HEK293 (cell line): Measurements from ENCODE around the gene ADAMTS17.

Experiments
- INSM2 ChIP-seq: fragments of 450-650 bp; formaldehyde crosslinking; IDR thresholded peaks from 2 replicates; pipeline ENCODE4 v1.5.1; 2016; ENCODE audit warnings: missing biosample characterization, missing genetic modification characterization
- PATZ1 ChIP-seq: fragments of 450-650 bp; formaldehyde crosslinking; IDR thresholded peaks from 2 replicates; pipeline ENCODE4 v1.5.1; 2016; ENCODE audit warnings: missing biosample characterization, missing genetic modification characterization
- PRDM1 ChIP-seq: fragments of 450-650 bp; formaldehyde crosslinking; IDR thresholded peaks from 2 replicates; pipeline ENCODE4; 2016; ENCODE audit warnings: missing biosample characterization, missing genetic modification characterization
- YY1 ChIP-seq: fragments of 450-650 bp; formaldehyde crosslinking; IDR thresholded peaks from 2 replicates; pipeline ENCODE4 v1.5.1; 2018; ENCODE audit warnings: missing biosample characterization, missing genetic modification characterization
- ZFHX2 ChIP-seq: fragments of 450-650 bp; formaldehyde crosslinking; conservative IDR thresholded peaks from 2 replicates; pipeline ENCODE4 v1.5.1; 2016; ENCODE audit warnings: missing biosample characterization, missing genetic modification characterization
- ZNF239 ChIP-seq: fragments of 450-650 bp; formaldehyde crosslinking; IDR thresholded peaks from 2 replicates; pipeline ENCODE4 v1.5.1; 2016; ENCODE audit warnings: missing biosample characterization, missing genetic modification characterization
- ZNF274 ChIP-seq, 2 experiments: fragments of 200-500 bp in 1 of 2; fragments of 450-650 bp in 1 of 2; sonication (Bioruptor generic) in 1 of 2; formaldehyde crosslinking in 1 of 2; IDR thresholded peaks; 2 replicates each; pipeline versions ENCODE4 v1.5.1 to v1.6.1; 2014 to 2016; ENCODE audit warnings: borderline replicate concordance in 1 of 2, inconsistent platforms in 1 of 2, low read length in 1 of 2, missing biosample characterization in 1 of 2, missing genetic modification characterization in 1 of 2
- ZNF670 ChIP-seq: fragments of 450-650 bp; formaldehyde crosslinking; IDR thresholded peaks from 2 replicates; pipeline ENCODE4 v1.5.1; 2016; ENCODE audit warnings: missing biosample characterization, missing genetic modification characterization, low read depth

- no peak for TF ChIP-seq ZNF239
- TF ChIP-seq YY1 (tag by site-specific recombination): no peak
- no peak for TF ChIP-seq ZNF274 (IDR thresholded peaks at IDR 0.05; ENCODE audit: low read length)
- no peak for TF ChIP-seq ZNF274 (tag by site-specific recombination; IDR thresholded peaks at IDR 0.05; ENCODE audit: borderline replicate concordance)
- no peak for TF ChIP-seq PRDM1
- no peak for TF ChIP-seq ZFHX2
- TF ChIP-seq ZNF670 (tag by site-specific recombination): no peak
- no peak for TF ChIP-seq INSM2
- no peak for TF ChIP-seq PATZ1
Measured at GRCh38 chr15:99943466-99943865, 398.3 kb downstream of the ADAMTS17 start.
